ENCODE measurements around the gene PKD1L1. TPM values are rescaled to one million over a fixed set of nuclear protein-coding genes. Genes with fewer than 3 reads are reported as not detected.

Gene PKD1L1
- total RNA-seq, 4 donors from 2014 or later, result 0.12 to 1.3 (median 0.45) TPM

- no peak for TF ChIP-seq EP300 (IDR thresholded peaks at IDR 0.05)
- no peak for TF ChIP-seq POLR2AphosphoS5 (IDR thresholded peaks at IDR 0.05)
- TF ChIP-seq CTCF (IDR thresholded peaks at IDR 0.05), result no peak
- no peak for TF ChIP-seq POLR2A (IDR thresholded peaks at IDR 0.05)
- Histone ChIP-seq H3K9me3 (no peaks in the 10 kb centered on the region), H3K27me3 (no peaks in the 10 kb centered on the region), H3K4me3 (no peak overlapping the region), H3K36me3 (peaks cover 0 to 15% of the 10 kb centered on the region in 2 donors), H3K4me1 (no peaks in the 10 kb centered on the region), H3K27ac (no peak overlapping the region)
- 78 to 80% methylated on average over 4 of the region's 4 CpGs for WGBS, 2 donors (ENCODE audit: low coverage in 1 of 2)
- no peak for ATAC-seq
Observed at GRCh38 chr7:47949703-47950102, 1.4 kb upstream of the PKD1L1 start.

DNA sequence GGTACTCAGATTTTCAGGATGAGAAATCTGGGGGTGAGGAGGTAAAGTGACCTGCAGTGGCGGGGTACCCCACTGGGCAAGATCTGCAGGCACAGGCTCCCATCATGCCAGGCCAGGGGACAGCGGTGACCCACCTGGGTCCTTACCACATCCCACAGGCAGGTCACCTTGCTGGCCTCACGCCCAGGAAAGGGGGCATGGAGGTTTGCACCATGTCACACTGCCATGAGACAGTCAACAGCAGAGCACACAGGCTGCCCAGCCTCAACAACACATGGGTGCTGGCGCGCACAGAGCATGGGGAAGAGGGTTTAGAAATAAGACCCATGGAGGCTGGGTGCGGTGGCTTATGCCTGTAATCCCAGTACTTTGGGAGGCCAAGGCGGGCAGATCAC, 914 bp downstream of the PKD1L1 start:
- Histone ChIP-seq H3K4me3 (no peak overlapping the region), H3K9me3 (no peaks in the 10 kb centered on the region), H3K27me3 (no peaks in the 10 kb centered on the region), H3K27ac (peak overlapping the region in 3 of 4 donors; percentile 34 to 61 (median 56)), H3K36me3 (no peaks in the 10 kb centered on the region), H3K4me1 (no peaks in the 10 kb centered on the region)
- 92% methylated on average over 5 of the region's 7 CpGs; no CpG with 5 or more reads in 1 of the 2 donors for WGBS, 2 donors (ENCODE audit: low coverage in 1 of 2)
- ATAC-seq, result no peak
- no peak for TF ChIP-seq CTCF (IDR thresholded peaks at IDR 0.05)
- TF ChIP-seq POLR2AphosphoS5 (IDR thresholded peaks at IDR 0.05), result no peak
- no peak for TF ChIP-seq POLR2A (IDR thresholded peaks at IDR 0.05)
- no peak for TF ChIP-seq EP300 (IDR thresholded peaks at IDR 0.05)

DNA sequence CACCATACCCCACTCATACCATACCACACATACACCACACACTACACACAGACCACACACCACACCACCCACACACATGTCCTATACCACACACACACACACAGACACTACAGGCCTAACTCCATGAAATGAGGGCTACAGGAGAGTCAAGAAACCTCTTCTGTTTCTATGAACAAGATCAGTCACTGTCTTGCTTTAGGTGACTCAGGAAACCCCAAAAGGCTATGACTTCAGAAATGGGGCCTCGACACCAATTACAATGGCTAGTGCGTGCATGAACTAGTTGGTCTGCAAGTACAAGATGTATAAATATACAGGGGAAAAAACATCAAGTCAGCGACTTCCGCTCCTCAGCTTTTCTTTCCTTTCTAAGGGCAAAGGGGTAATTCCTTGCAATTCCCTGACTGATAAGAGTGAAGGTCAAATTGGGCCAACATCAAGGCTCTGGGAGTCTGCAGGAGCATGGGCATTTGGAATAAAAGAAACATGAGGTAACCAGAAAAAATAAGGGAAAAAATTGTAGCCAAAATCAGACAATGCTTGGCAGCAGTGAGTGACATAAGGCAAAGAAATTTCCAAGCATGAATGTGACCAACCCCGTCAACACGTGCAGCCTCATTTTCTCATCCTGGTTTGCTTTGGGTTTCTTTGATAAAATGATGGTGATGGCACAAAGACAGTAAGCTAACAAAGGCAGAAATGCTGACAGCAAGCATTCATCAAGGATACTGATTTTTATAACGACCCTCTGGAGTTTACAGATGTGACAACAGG, 1.5 kb downstream of the PKD1L1 start:
- Histone ChIP-seq H3K36me3 (no peaks in the 10 kb centered on the region), H3K9me3 (no peaks in the 10 kb centered on the region), H3K4me1 (no peaks in the 10 kb centered on the region), H3K27me3 (no peaks in the 10 kb centered on the region), H3K27ac (peak overlapping the region in 3 of 4 donors; percentile 42 to 61 (median 56)), H3K4me3 (no peak overlapping the region)
- no peak for ATAC-seq
- no peak for TF ChIP-seq CTCF (IDR thresholded peaks at IDR 0.05)
- TF ChIP-seq POLR2A (IDR thresholded peaks at IDR 0.05), result no peak
- no peak for TF ChIP-seq POLR2AphosphoS5 (IDR thresholded peaks at IDR 0.05)
- TF ChIP-seq EP300 (IDR thresholded peaks at IDR 0.05), result no peak
- WGBS, 2 donors (ENCODE audit: low coverage in 1 of 2), result 68 to 76% methylated on average over 7 of the region's 7 CpGs

- Histone ChIP-seq H3K36me3 (no peaks in the 10 kb centered on the region), H3K9me3 (no peaks in the 10 kb centered on the region), H3K4me1 (peaks cover 0 to 7% (median 5%) of the 10 kb centered on the region in 3 donors), H3K4me3 (no peak overlapping the region), H3K27ac (peak overlapping the region in 2 of 4 donors; percentile 41 to 42), H3K27me3 (no peaks in the 10 kb centered on the region)
- TF ChIP-seq EP300 (IDR thresholded peaks at IDR 0.05), result no peak
- peak; percentile 58 to 77 (median 72) for TF ChIP-seq CTCF (IDR thresholded peaks at IDR 0.05)
- WGBS, 2 donors (ENCODE audit: low coverage in 1 of 2), result 20 to 38% methylated on average over 2 to 7 of the region's 8 CpGs
- ATAC-seq, result no peak
Observed at GRCh38 chr7:47945261-47946015, 2.8 kb downstream of the PKD1L1 start.

Measured in gastroesophageal sphincter (tissue), 4 donors.